Measurements from ENCODE around the gene MFRP.

GRCh38 chr11:119297938-119298337, 48.6 kb downstream of the MFRP start:
- TF ChIP-seq CTCF (IDR thresholded peaks at IDR 0.05) (no peak), POLR2A (IDR thresholded peaks at IDR 0.05) (no peak)
